HepG2 (cell line): ENCODE results near the gene ACAD11. TPM values are rescaled to one million over a fixed set of nuclear protein-coding genes. Genes with fewer than 3 reads are reported as not detected.
A peak's percentile ranks its signal among the peaks of the same experiment; 100 is the strongest.

Source experiments
- BHLHE40 ChIP-seq: IDR thresholded peaks from 2 replicates; pipeline ENCODE4 v1.6.1; 2011; ENCODE audit warnings: low read length, improper control_type of control experiment
- CHD4 ChIP-seq: fragments of 200-600 bp; sonication (generic); IDR thresholded peaks from 2 replicates; pipeline ENCODE4 v1.7.0; 2017; ENCODE audit warnings: mild to moderate bottlenecking, low read length, borderline replicate concordance
- CSRNP2 ChIP-seq: sonication (generic); formaldehyde crosslinking; conservative IDR thresholded peaks from 2 replicates; pipeline ENCODE4 v1.8.0; 2022; ENCODE audit warnings: low read depth, missing genetic modification reagents
- ETV5 ChIP-seq: IDR thresholded peaks from 2 replicates; pipeline ENCODE4 v1.6.1; 2018; ENCODE audit warnings: missing biosample characterization, missing genetic modification reagents, inconsistent platforms, borderline replicate concordance
- IRF1 ChIP-seq: sonication (generic); formaldehyde crosslinking; IDR thresholded peaks from 2 replicates; pipeline ENCODE4 v1.4.0; 2020; ENCODE audit warnings: low read depth, mild to moderate bottlenecking, missing genetic modification reagents
- KDM5B ChIP-seq: sonication (generic); formaldehyde crosslinking; IDR thresholded peaks from 2 replicates; pipeline ENCODE4 v1.4.0; 2020; ENCODE audit warnings: missing genetic modification reagents, mild to moderate bottlenecking, borderline replicate concordance
- LCORL ChIP-seq, 2 experiments: fragments of 450-650 bp in 1 of 2; sonication (generic) in 1 of 2; formaldehyde crosslinking in 1 of 2; IDR thresholded peaks; 2 replicates each; pipeline versions ENCODE4 v1.5.0 to v1.6.1; 2017 to 2020; ENCODE audit warnings: antibody characterized with exemption in 1 of 2, missing genetic modification reagents in 1 of 2
- SCMH1 ChIP-seq: sonication (generic); formaldehyde crosslinking; IDR thresholded peaks from 2 replicates; pipeline ENCODE4 v1.9.0; 2021; ENCODE audit warnings: missing genetic modification reagents, mild to moderate bottlenecking, borderline replicate concordance
- SRSF4 ChIP-seq: fragments of 200-400 bp; formaldehyde crosslinking; IDR thresholded peaks from one replicate; pipeline ENCODE4 v1.6.1; 2018; ENCODE audit warnings: mild to moderate bottlenecking, low read depth, low read length, moderate library complexity; ENCODE audit not compliant: poor library complexity, severe bottlenecking
- TFDP1 ChIP-seq: IDR thresholded peaks from 2 replicates; pipeline ENCODE4 v1.6.1; 2016; ENCODE audit warnings: missing compliant biosample characterization, missing genetic modification reagents, borderline replicate concordance
- THAP9 ChIP-seq: sonication (generic); formaldehyde crosslinking; IDR thresholded peaks from 2 replicates; pipeline ENCODE4; 2020; ENCODE audit warnings: missing genetic modification reagents, mild to moderate bottlenecking, borderline replicate concordance
- ZBTB7B ChIP-seq: sonication (generic); formaldehyde crosslinking; IDR thresholded peaks from 2 replicates; pipeline ENCODE4 v1.4.0; 2020; ENCODE audit warnings: missing genetic modification reagents
- ZNF136 ChIP-seq: sonication (generic); formaldehyde crosslinking; IDR thresholded peaks from 2 replicates; pipeline ENCODE4 v1.8.1; 2022; ENCODE audit warnings: low read depth, mild to moderate bottlenecking, moderate library complexity, missing genetic modification reagents
- ZNF18 ChIP-seq: sonication (generic); formaldehyde crosslinking; IDR thresholded peaks from 2 replicates; pipeline ENCODE4 v1.8.0; 2022; ENCODE audit warnings: mild to moderate bottlenecking, missing genetic modification reagents; ENCODE audit not compliant: insufficient replicate concordance
- ZNF770 ChIP-seq: sonication (generic); formaldehyde crosslinking; IDR thresholded peaks from 2 replicates; pipeline ENCODE4 v1.5.0; 2020; ENCODE audit warnings: mild to moderate bottlenecking, missing genetic modification reagents
- ZSCAN21 ChIP-seq: sonication (generic); formaldehyde crosslinking; IDR thresholded peaks from 2 replicates; pipeline ENCODE4 v1.8.0; 2022; ENCODE audit warnings: mild to moderate bottlenecking, missing genetic modification reagents, moderate library complexity, borderline replicate concordance
- polyA plus RNA-seq, 8 experiments: library from polyadenylated mRNA; depleted of rRNA in 3 of 8; stranded (reverse) in 7 of 8; unstranded in 1 of 8; fragments of >200 nt; fragmentation: Illumina TruSeq in 4 of 8; extraction: Trizol in 4 of 8; gene quantifications; 2 replicates each; pipeline versions ENCODE4 v1.2.1 to v1.2.3, GENCODE V29; 2011 to 2016; ENCODE audit warnings: low read depth in 4 of 8, missing spikeins in 1 of 8, mixed read lengths in 1 of 8; ENCODE audit not compliant: insufficient read depth in 1 of 8
- total RNA-seq, 5 experiments: library from RNA; depleted of rRNA; stranded (reverse); fragments of >200 nt; fragmentation: Illumina TruSeq; extraction: Trizol; gene quantifications; 2 replicates each; pipeline ENCODE4 v1.2.3, GENCODE V29; 2016; ENCODE audit warnings: low read depth in 1 of 5

Gene ACAD11
- total and polyA plus RNA-seq, 2 of the 13 experiments (the other 11 are each of a cell fraction or from before 2014, with no cell fraction given) = 30.6 to 56.9 TPM

GRCh38 chr3:132660052-132660810, 622 bp upstream of the ACAD11 start, which contains the start of gene UBA5 (continued):
- TF ChIP-seq ZNF770 (CRISPR knock-in tag) (peak; percentile 28; the same call in 1 of the 2 replicates), ETV5 (CRISPR knock-in tag) (peak; percentile 70), ZNF18 (CRISPR knock-in tag) (no peak), CSRNP2 (CRISPR knock-in tag) (no peak), TFDP1 (CRISPR knock-in tag) (peak; percentile 6; the same call in 1 of the 2 replicates), ZBTB7B (CRISPR knock-in tag) (peak; percentile 63), IRF1 (CRISPR knock-in tag) (no peak), SCMH1 (CRISPR knock-in tag) (no peak), ZSCAN21 (CRISPR knock-in tag) (peak; percentile 85), KDM5B (CRISPR knock-in tag) (no peak; the same call in 1 of the 2 replicates), BHLHE40 (no peak), THAP9 (CRISPR knock-in tag) (peak; percentile 73; the same call in 1 of the 2 replicates), SRSF4 (no peak), LCORL (IDR thresholded peaks at IDR 0.05) (no peak), LCORL (CRISPR knock-in tag; IDR thresholded peaks at IDR 0.05) (peak; percentile 16; the same call in 1 of the 2 replicates), ZNF136 (CRISPR knock-in tag) (0 out of 2 replicates have a peak, but pooled peaks have one; percentile 25), CHD4 (no peak)
